Neuron (in vitro differentiated cells): ENCODE measurements around the gene CMTM4.
"Not testable (repeated sequence)": the region's sequence is repeated elsewhere in the genome, so short reads cannot be mapped to it uniquely, and the experiment has no call there.

Source experiments
- H2AFZ ChIP-seq: one replicate; pipeline ENCODE4 v1.6.1; 2013; ENCODE audit warnings: low read depth, mild to moderate bottlenecking, inconsistent platforms, low read length, moderate library complexity
- H3K27me3 ChIP-seq: one replicate; pipeline ENCODE4 v1.6.1; 2013; ENCODE audit warnings: low read length; ENCODE audit not compliant: insufficient read depth
- H3K36me3 ChIP-seq: one replicate; pipeline ENCODE4 v1.6.1; 2013; ENCODE audit warnings: low read length; ENCODE audit not compliant: insufficient read depth
- H3K4me1 ChIP-seq: one replicate; pipeline ENCODE4 v1.6.1; 2013; ENCODE audit warnings: low read length; ENCODE audit not compliant: insufficient read depth
- H3K4me3 ChIP-seq: 2 replicates; pipeline ENCODE4 v1.5.1; 2013; ENCODE audit warnings: mild to moderate bottlenecking, low read length, moderate library complexity
- H3K9me3 ChIP-seq: one replicate; pipeline ENCODE4 v1.6.1; 2013; ENCODE audit warnings: low read length

The CMTM4 gene

DNA sequence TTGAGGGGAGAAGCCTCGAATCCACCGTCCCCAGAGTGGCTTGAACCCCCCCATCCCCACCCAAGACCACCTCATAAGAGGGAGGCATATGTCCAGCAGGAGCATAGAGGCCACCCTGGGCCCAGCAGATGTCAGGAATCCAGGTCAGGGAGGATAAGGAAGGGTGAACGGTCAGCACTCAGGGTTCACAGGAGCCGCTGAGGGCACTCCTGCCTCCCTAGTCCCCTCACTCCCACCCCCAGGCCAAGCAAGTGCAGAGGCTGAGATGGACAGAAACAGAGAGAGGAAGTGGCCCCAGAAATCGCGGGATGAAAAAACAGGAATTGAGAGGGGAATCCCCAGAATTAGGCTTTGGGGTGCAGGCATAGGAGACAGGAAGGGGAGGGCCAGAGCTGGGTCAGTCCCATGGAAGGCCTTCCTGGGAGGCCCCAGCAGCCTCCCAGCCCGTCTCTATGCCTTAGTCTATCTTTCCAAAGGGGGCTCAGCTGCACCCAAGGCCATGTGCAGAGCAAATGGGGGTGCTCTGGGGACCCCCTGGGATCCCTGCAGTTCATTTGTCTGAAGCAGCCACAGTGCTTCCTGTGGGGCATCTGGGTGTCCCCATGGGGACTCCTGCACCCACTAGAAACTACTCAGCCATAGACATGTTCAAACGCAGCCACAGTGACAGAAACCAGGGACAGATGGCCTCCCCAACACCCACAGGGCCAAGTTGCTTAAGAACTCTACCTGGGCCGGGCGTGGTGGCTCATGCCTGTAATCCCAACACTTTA, 90.4 kb downstream of the CMTM4 start:
- Histone ChIP-seq H2AFZ (no peak overlapping the region), H3K9me3 (no peaks in the 10 kb centered on the region), H3K36me3 (peaks cover 27% of the 10 kb centered on the region), H3K4me1 (peaks cover 14% of the 10 kb centered on the region), H3K4me3 (peak overlapping the region; percentile 53), H3K27me3 (no peaks in the 10 kb centered on the region)

DNA sequence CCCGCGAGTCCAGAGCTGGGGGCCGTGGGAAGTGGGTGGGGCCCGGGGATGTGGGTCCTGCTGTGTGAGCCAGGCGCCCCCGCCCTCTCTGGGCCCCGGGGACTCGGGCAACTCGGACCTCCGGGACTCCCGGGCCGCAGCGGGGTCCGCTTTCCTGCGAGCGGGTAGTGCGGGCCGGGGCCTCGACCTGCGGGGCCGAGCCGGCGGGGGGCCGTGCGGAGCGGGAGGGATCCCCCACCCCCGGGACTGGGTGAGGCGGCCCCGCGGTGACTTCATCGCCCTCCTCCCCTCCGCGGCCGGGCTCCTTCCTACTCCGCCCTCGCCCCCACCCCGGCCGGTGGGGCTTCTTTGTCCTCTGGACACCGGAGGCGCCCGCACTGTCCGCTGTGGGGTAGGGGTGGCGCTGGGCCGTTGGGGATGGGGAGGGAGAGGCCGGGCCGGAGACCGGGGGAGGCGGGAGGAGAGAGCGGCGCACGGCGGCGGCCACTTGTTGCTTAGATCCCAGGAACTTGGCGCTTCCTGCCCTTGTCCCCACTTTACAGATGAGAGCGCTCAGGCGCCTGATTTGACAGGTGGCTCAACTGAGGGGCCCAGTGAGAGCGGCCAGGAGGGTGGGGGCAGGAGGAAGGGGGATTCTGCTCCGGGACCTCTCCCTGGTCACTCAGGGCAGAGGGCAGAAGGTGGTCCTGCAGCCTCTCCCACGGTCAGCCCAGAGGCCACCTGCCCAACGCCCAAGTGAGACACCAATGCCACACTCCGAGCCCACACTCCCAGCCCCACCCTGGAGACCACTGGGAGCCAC, 91.2 kb downstream of the CMTM4 start:
- Histone ChIP-seq H3K4me1 (peaks cover 17% of the 10 kb centered on the region), H2AFZ (peak overlapping the region; percentile 57), H3K36me3 (peaks cover 21% of the 10 kb centered on the region), H3K9me3 (no peaks in the 10 kb centered on the region), H3K27me3 (no peaks in the 10 kb centered on the region), H3K4me3 (peak overlapping the region; percentile 53)

- Histone ChIP-seq H2AFZ (peak within 1 kb of the TSS; percentile 57), H3K4me3 (peak within 1 kb of the TSS; percentile 53), H3K27me3 (no peaks in the 10 kb centered on the region), H3K9me3 (no peaks in the 10 kb centered on the region), H3K4me1 (peaks cover 17% of the 10 kb centered on the region), H3K36me3 (peaks cover 13% of the 10 kb centered on the region)
Measured at GRCh38 chr16:66604376-66605176, 92.0 kb downstream of the CMTM4 start, which contains the start of gene CMTM3. TSS of gene CMTM3 (plus strand) at chr16:66604704. CDS start at chr16:66604806, 102 bp downstream.

GRCh38 chr16:66603537-66604375, 92.8 kb downstream of the CMTM4 start:
- Histone ChIP-seq H3K4me3 (peak overlapping the region; percentile 53), H2AFZ (peak overlapping the region; percentile 53), H3K9me3 (no peaks in the 10 kb centered on the region), H3K4me1 (peaks cover 17% of the 10 kb centered on the region), H3K27me3 (no peaks in the 10 kb centered on the region), H3K36me3 (peaks cover 4% of the 10 kb centered on the region)

DNA sequence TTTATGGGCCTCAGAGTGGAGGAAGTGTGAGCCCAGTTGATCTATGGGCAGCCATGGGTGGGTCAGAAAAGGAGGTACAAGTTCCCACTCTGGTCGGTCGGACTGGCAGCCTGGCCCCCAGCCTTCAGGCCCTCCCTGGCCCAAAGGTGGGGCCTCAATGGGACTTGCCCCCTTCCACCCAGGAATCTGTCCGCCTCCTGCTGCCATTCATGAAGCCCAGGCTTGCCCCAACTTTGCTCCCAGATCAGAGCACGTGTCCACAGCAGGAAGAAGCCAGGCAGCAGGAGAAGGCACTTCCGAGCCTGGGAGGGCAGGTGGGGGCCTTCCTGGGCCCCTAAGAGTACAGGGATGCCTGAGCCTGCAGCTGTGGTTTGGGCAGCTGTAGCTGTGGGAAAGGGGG, 95.1 kb downstream of the CMTM4 start:
- no peaks in the 10 kb centered on the region for H3K27me3 ChIP-seq
- no peak overlapping the region for H2AFZ ChIP-seq
- H3K36me3 ChIP-seq = no peaks in the 10 kb centered on the region

DNA sequence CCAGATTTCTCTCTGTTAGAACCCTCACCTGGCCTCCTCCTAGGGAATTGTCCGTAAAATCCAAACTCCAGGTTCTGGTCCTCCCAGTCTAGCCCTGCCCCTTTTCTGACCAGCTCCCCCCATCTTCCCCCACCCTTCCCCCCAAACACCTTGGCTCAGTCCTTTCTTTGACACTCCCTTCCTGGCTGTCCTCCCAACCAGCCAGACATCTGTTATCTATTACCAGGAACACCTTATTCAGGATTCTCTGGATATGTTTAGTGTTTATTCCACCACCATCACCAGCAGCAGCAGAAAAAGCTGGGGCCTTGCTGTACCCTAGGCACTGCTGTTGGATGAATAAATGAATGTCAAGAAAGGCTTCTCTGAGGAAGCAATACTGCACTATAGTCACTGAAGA, 96.1 kb downstream of the CMTM4 start:
- no peak overlapping the region for H2AFZ ChIP-seq
- no peak overlapping the region for H3K4me3 ChIP-seq
- no peaks in the 10 kb centered on the region for H3K36me3 ChIP-seq
- no peaks in the 10 kb centered on the region for H3K9me3 ChIP-seq
- peaks cover 7% of the 10 kb centered on the region for H3K4me1 ChIP-seq
- H3K27me3 ChIP-seq = no peaks in the 10 kb centered on the region

More for the DNA sequence above, 95.1 kb downstream of the CMTM4 start:
- Histone ChIP-seq H3K4me3 (no peak overlapping the region), H3K9me3 (no peaks in the 10 kb centered on the region), H3K4me1 (peaks cover 13% of the 10 kb centered on the region)

GRCh38 chr16:66599726-66600125, 96.8 kb downstream of the CMTM4 start:
- Histone ChIP-seq H2AFZ (no peak overlapping the region), H3K27me3 (no peaks in the 10 kb centered on the region), H3K4me3 (no peak overlapping the region), H3K36me3 (no peaks in the 10 kb centered on the region), H3K9me3 (no peaks in the 10 kb centered on the region), H3K4me1 (peaks cover 7% of the 10 kb centered on the region)

DNA sequence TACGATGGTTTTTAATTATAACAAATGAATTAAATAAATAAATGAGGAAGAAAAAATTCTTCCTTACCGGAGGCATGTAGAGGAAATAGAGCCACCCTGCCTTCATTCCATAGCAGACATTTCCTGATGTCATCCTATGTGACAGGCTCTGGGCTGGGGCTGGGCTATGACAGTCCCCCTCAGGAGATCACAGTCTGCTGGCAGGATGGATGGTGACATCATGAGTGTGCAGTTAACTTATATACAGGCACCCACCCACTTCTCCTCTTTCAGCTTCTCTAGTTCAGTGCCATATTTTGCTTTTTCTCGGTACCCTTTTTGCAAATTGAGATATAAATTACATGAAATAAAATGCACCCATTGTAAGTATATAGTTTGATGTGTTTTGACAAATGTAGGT, 98.4 kb downstream of the CMTM4 start:
- H3K36me3 ChIP-seq = no peaks in the 10 kb centered on the region
- H3K4me1 ChIP-seq = peaks cover 3% of the 10 kb centered on the region
- no peak overlapping the region for H2AFZ ChIP-seq
- no peaks in the 10 kb centered on the region for H3K27me3 ChIP-seq
- H3K4me3 ChIP-seq = no peak overlapping the region
- H3K9me3 ChIP-seq = no peaks in the 10 kb centered on the region

DNA sequence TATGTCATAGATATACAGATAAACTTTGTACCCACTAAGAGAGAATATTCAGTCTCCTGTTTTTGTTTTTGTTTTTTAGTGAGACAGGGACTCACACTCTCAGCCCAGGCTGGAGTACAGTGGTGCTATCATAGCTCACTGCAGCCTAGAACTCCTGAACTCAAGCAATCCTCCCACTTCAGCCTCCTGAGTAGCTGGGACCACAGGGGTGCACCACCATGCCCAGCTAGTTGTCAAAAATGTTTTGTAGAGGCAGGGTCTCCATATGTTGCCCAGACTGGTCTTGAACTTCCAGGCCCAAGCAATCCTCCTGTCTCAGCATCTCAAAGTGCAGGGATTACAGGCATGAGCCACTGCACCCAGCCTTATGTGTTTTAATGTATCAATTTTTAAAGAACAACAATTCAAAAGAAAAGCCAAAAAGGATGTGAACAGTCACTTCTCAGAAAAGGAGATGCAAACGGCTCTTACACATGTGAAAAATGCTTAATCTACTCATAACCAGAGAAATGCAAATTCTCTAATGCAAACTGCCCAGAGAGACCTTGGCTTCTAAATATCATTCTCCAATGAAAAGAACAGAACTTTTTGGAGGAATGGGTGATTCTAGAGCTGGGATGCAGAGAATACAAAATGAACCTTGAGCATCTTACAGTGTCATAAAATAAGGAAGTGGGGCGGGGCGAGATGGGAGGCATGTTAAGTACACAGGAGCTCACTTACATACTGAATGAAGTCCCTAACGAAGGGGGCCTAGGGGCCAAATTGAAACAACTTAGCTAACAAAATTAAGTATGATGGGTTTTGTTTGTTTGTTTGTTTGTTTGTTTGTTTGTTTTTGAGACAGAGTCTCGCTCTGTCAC, 99.3 kb downstream of the CMTM4 start:
- Histone ChIP-seq H3K36me3 (no peaks in the 10 kb centered on the region), H2AFZ (no peak overlapping the region), H3K4me1 (peaks cover 3% of the 10 kb centered on the region), H3K4me3 (no peak overlapping the region), H3K27me3 (no peaks in the 10 kb centered on the region), H3K9me3 (no peaks in the 10 kb centered on the region)

GRCh38 chr16:66596559-66596958, 100.0 kb downstream of the CMTM4 start:
- not testable (repeated sequence) for H3K9me3 ChIP-seq, H3K4me3 ChIP-seq, H3K27me3 ChIP-seq, H2AFZ ChIP-seq, H3K36me3 ChIP-seq, H3K4me1 ChIP-seq

GRCh38 chr16:66594739-66595138, 101.8 kb downstream of the CMTM4 start:
- no peak overlapping the region for H2AFZ ChIP-seq
- H3K27me3 ChIP-seq = no peaks in the 10 kb centered on the region
- no peaks in the 10 kb centered on the region for H3K36me3 ChIP-seq
- H3K4me3 ChIP-seq = no peak overlapping the region
- H3K9me3 ChIP-seq = no peaks in the 10 kb centered on the region
- no peaks in the 10 kb centered on the region for H3K4me1 ChIP-seq
